HFF-Myc (cell line): ENCODE measurements around the gene ATG5.
"Not testable (repeated sequence)": the region's sequence is repeated elsewhere in the genome, so short reads cannot be mapped to it uniquely, and the experiment has no call there.

Experiments used
- DNase-seq: peaks from one replicate; pipeline ENCODE4 v3.0.0-alpha.2; 2011; ENCODE audit warnings: low read depth; ENCODE audit errors: extremely low read depth
- H3K4me3 ChIP-seq: replicated peaks from 2 replicates; pipeline ENCODE4 v1.5.1; 2011; ENCODE audit warnings: low read depth, mild to moderate bottlenecking, control low read depth, low read length
- TF ChIP-seq, protein P1 (sequence below): IDR thresholded peaks from 2 replicates; pipeline ENCODE4 v1.5.1; 2012; ENCODE audit warnings: mild to moderate bottlenecking, low read depth, low read length, control low read depth; ENCODE audit errors: missing control alignments

Gene ATG5

DNA sequence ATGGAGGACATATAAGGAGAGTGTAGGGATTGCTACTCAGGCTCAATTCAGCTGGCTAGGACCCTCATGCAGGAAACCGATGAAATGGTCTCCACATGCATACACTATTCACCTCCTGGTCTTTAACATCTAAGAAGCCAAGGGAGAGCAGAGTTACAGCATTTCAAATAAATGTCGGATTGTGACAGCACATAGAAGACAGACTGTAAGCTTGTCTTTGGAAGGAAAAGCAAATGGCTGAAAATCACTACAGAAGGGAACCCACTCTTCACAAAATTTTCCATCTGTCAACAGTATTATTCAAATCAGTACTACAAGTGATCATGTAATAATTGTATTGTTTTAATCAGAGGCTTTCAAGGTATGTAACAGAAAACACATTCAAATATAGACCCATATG, 72.9 kb downstream of the ATG5 start:
- TF ChIP-seq, protein P1, sequence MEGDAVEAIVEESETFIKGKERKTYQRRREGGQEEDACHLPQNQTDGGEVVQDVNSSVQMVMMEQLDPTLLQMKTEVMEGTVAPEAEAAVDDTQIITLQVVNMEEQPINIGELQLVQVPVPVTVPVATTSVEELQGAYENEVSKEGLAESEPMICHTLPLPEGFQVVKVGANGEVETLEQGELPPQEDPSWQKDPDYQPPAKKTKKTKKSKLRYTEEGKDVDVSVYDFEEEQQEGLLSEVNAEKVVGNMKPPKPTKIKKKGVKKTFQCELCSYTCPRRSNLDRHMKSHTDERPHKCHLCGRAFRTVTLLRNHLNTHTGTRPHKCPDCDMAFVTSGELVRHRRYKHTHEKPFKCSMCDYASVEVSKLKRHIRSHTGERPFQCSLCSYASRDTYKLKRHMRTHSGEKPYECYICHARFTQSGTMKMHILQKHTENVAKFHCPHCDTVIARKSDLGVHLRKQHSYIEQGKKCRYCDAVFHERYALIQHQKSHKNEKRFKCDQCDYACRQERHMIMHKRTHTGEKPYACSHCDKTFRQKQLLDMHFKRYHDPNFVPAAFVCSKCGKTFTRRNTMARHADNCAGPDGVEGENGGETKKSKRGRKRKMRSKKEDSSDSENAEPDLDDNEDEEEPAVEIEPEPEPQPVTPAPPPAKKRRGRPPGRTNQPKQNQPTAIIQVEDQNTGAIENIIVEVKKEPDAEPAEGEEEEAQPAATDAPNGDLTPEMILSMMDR = no peak
- DNase-seq = no peak
- no peak overlapping the region for H3K4me3 ChIP-seq

DNA sequence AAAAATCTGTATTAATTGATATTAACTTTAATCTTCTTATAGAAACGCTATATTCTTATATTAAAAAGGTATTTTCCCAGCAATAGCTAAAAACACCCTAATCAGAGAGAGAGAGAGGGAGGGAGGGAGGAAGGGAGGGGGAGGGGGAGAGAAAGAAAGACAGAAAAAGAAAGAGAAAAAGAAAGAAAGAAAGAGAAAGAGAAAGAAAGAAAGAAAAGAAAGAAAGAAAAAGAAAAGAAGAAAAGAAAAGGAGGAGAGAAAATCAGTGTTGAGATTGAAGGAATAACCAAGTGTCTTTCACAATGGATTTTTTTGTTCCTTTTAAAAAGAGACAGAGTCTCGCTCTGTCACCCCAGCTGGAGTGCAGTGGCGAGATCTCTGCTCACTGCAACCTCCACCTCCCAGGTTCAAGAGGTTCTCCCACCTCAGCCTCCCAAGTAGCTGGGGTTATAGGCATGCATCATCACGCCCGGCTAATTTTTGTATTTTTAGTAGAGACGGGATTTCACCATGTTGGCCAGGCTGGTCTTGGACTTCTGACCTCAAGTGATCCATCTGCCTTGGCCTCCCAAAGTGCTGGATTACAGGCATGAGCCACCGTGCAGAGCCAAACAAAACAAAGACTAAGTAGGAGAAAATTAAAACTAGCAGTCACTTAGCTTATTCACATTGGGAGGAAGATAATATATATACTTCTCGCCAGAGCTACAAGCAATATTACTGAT, 73.9 kb downstream of the ATG5 start:
- DNase-seq, H3K4me3 ChIP-seq: not testable (repeated sequence)

DNA sequence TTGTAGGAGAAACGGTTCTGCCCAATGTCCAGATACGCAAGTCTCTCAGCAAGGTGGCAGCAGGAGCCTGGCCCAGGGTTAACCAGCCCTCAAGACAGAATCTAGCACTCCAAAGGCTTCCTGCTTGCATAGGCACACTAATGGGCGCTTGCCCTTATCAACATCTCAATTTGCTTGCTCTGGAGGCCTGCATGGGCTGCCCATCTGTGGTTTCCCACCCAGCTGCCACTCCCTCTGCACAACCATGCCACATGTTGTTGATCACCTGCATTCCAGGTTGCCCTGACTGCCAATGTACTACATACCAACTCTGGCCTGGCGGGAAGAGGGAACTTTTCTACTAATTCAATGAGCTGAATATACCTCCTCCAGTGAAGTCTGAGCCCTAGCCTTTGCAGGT, 74.6 kb downstream of the ATG5 start:
- TF ChIP-seq, protein P1 = no peak
- no peak for DNase-seq
- H3K4me3 ChIP-seq = no peak overlapping the region

DNA sequence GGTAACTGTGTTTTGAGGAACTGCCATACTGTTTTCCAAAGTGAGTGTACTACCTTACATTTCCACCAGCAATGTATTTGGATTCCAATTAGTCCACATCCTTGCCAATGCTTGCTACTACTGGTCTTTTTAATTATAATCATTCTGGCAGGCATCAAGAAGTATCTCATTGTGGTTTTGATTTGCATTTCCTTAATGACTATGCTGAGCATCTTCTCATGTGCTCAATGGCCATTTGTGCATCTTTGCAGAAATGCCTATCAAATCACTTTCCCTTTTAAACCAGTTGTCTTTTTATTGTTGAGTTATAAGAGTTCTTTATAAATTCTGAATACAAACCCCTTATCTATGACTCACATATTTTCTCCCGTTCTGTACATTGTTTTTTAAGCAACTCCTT, 75.9 kb downstream of the ATG5 start:
- DNase-seq = no peak
- no peak overlapping the region for H3K4me3 ChIP-seq
- TF ChIP-seq, protein P1 = no peak

DNA sequence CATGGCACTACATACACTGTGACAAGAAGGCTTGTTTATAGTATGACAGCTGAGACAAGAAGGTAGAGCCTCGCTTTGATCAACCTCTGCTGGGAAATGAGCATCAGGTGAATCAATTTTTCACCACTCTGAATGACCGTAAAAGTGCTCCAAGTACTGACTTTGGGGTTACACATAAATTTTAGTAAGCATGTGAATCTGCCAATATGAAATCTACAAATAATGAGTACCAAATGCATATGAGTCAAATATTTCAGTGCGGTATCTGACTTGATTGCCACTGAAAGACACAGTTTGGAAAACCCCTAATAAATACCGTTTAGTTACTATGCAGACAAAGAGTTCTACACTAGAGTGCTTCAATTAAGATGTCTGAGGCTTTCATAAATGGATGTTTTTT, 77.8 kb downstream of the ATG5 start:
- no peak overlapping the region for H3K4me3 ChIP-seq
- TF ChIP-seq, protein P1 = no peak
- no peak for DNase-seq

DNA sequence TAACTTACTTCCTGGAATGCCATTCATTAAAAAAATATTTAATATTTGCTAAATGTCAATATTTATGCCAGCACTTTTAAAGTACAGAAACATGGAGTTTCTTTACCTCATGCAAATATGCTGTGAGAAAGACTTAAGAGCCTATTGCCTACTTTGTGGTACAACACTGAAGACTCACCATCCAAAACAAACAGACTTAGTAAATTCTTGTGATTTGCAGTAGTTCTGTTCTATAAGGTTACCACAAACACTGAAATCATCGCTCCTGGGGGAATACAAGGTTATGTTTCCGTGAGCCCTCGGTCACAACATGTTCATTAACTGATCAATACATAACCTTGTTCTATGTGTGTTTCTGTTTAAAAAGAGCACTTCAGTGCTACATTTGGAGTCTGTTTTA, 78.3 kb downstream of the ATG5 start:
- H3K4me3 ChIP-seq = no peak overlapping the region
- no peak for DNase-seq
- TF ChIP-seq, protein P1 = no peak

DNA sequence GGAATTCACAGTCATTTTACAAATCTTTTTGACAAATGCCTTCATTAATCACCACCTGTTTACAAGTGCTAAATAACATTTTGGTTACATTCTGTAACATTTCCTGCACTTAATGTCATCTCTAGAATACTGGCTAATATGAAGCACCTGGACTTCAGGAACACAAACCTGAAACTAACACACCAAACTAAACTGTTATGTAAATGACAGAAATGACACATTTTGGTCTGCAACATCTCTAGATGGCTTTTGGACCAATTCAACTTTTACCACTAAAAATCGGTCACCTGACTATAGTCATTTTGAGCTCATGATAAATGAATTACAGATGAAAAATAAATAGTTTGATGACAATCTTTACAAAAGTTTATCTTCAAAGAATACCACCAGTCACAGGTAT, 80.6 kb downstream of the ATG5 start:
- no peak overlapping the region for H3K4me3 ChIP-seq
- DNase-seq = no peak
- TF ChIP-seq, protein P1 = no peak
